AG04449 (cell line): ENCODE results near the gene WWC2.

Experiments
- CTCF ChIA-PET: fragments of 350-600 bp; formaldehyde crosslinking; extraction: SDS; loops from one replicate; lab custom pipeline; 2021; ENCODE audit warnings: antibody characterized with exemption; lab: Yijun Ruan, JAX
- POLR2A ChIA-PET: fragments of 400-600, 350-600 bp; formaldehyde crosslinking; extraction: SDS; loops from one replicate; lab custom pipeline; 2020; ENCODE audit warnings: antibody characterized with exemption, inconsistent platforms; lab: Yijun Ruan, JAX
- DNase-seq: peaks from one replicate; pipeline ENCODE4 v3.0.0-alpha.2; 2010; ENCODE audit warnings: low read depth, low spot score
- H3K4me3 ChIP-seq: 2 replicates; pipeline ENCODE4 v1.5.1; 2011; ENCODE audit warnings: low read depth, mild to moderate bottlenecking, control low read depth, low read length
- CTCF ChIP-seq: IDR thresholded peaks from one replicate; pipeline ENCODE4 v1.5.1; 2011; ENCODE audit warnings: mild to moderate bottlenecking, moderate library complexity, low read length, control low read depth, inconsistent platforms; ENCODE audit not compliant: insufficient read depth; ENCODE audit errors: missing control alignments

Gene WWC2

GRCh38 chr4:183250831-183251230 lies 151.8 kb downstream of the WWC2 start:
- DNase-seq = no peak
- ChIA-PET CTCF (interaction anchor here (1.0 to 18.3 kb wide), 18 partner anchors 9 to 323 kb away, joined by 3 to 827 read pairs (median 6); partner anchors contain the start of gene WWC2), POLR2A (no interaction called here)
- TF ChIP-seq CTCF = no peak
- H3K4me3 ChIP-seq = no peak overlapping the region

GRCh38 chr4:183252959-183253358 lies 153.9 kb downstream of the WWC2 start:
- ChIA-PET POLR2A (no interaction called here), CTCF (interaction anchor here (1.6 to 18.3 kb wide), 6 partner anchors 8 to 314 kb away, joined by 4 to 827 read pairs (median 92); partner anchors contain the start of gene WWC2)
- no peak for DNase-seq
- no peak overlapping the region for H3K4me3 ChIP-seq
- TF ChIP-seq CTCF = no peak

- DNase-seq = no peak
- TF ChIP-seq CTCF = no peak
- H3K4me3 ChIP-seq = no peak overlapping the region
- CTCF ChIA-PET = interaction anchor here (0.7 to 18.3 kb wide), 10 partner anchors 9 to 360 kb away, joined by 3 to 827 read pairs (median 5); partner anchors contain the start of gene WWC2
- POLR2A ChIA-PET = no interaction called here
These were observed 154.4 kb downstream of the WWC2 start for GRCh38 chr4:183253451-183253850.

GRCh38 chr4:183254162-183254561 lies 155.1 kb downstream of the WWC2 start:
- no peak overlapping the region for H3K4me3 ChIP-seq
- TF ChIP-seq CTCF = no peak
- ChIA-PET POLR2A (no interaction called here), CTCF (interaction anchor here (0.7 to 18.3 kb wide), 10 partner anchors 8 to 360 kb away, joined by 3 to 827 read pairs (median 5); partner anchors contain the start of gene WWC2)
- no peak for DNase-seq

GRCh38 chr4:183255487-183255886 lies 156.4 kb downstream of the WWC2 start:
- POLR2A ChIA-PET = no interaction called here
- CTCF ChIA-PET = interaction anchor here (0.6 to 18.3 kb wide), 17 partner anchors 9 to 1021 kb away, joined by 3 to 827 read pairs (median 8); partner anchors contain the start of gene WWC2
- TF ChIP-seq CTCF = no peak
- H3K4me3 ChIP-seq = no peak overlapping the region
- no peak for DNase-seq

- DNase-seq = no peak
- ChIA-PET POLR2A (no interaction called here), CTCF (interaction anchor here (0.6 to 18.3 kb wide), 31 partner anchors 8 to 1022 kb away, joined by 3 to 827 read pairs (median 5); partner anchors contain the start of gene WWC2)
- TF ChIP-seq CTCF = no peak
- no peak overlapping the region for H3K4me3 ChIP-seq
These were observed 157.3 kb downstream of the WWC2 start for GRCh38 chr4:183256343-183256742.
